ENCODE data around the gene METTL1.
"Not testable (repeated sequence)": the region's sequence is repeated elsewhere in the genome, so short reads cannot be mapped to it uniquely, and the experiment has no call there.

Gene METTL1

DNA sequence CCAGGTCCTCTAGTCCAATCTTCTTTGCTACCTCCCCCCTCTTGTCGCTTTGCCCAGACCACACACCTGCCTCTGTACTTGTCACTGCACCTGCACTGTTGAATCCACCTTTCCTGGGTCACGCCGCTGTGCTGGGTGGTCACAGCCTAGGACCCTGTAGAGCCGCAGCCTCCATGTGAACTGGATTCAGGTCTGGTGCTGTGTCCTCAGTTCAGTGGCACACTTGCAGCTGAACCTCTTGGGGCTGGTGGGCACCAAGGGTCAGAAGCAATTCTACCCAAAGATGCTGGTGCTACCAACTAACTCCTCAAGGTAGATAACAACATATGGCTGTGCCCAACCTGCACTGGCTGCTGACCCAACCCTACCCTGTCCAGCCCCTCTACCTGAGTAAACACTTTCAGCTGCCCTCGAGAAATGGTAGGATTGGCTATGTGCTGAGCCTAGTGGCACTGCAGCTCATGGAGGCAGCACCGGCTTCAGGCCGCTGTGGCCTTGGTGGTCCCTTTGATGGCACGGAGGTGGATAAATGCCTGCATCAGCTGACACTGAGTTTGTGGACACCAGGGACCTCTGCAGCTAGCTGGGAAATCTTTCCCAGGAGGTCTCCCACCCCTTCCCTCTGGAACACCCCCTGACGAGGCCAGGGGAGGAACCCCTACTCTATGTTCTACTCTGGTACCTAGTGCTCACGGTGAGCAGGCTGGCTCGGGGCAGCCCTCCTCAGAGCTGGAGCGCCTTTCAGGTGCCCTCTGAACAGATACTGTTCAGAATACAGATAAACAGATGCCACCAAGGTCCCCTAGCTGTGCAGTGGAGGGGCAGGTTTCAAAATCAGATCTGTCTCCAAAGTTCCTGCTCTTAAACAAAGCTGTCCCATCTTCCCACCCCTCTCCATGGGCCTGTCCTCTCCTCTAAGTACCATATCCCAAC is 47.6 kb downstream of the METTL1 start:
- DNase-seq (ENCODE audit: low read depth), result no peak

DNA sequence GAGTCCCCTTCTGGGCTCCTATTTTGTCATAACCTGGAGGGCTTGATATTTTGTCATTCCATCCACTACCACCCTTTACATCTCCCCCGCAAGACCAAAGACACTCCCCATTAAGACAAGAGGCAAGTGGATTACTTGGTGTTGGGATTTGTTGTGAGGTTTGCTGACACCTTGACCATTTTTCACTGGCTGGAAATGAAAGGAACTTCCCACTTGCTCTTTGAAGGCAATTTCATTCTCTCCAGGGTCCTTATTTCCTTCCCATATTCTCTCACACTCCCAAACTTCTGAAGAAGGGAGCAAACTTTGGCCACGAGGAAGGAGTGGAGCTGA is 48.3 kb downstream of the METTL1 start:
- DNase-seq (ENCODE audit: low read depth), result no peak

DNA sequence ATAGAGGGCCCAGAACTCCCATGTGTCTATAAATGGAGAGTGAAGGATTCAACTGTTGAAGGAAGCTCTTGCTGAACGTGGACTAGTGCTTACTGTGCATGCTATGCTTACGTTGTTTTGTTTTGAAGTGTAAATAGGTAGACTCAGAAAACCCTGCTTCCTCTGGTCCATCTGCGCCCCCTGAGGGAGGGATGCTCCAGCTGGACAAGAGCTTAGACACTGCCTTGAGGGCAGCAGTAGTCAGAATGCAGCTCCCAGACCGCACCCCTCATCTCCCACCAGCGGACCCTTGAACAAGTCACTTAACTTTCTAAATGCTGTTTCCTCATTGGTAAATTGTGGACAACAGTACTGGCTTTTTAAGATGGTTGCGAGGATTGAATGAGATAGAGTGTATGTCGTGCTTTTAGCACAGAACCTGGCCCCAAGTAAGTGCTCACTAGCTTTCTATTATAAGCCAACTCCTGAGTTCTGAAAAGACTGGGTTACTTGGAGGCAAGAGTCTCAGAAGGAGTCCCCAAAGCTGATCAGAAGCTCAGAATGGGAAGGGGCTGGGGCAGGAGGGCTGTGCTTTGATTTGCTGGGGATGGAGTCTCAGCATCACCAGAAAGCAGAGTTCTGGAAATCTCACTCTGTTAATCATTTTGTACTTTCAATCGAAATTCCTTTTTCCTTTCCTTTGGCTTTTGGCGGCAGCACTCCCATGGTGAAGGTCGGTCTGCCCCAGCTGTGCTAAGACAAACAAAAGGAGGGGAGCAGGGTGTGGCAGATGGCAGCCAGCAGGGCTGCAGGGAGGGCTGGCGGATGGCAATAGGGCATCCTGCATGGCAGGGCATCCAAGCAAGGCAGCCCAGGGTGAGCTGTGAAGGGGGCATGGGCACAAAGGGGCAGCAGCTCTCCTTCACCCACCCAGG is 48.9 kb downstream of the METTL1 start:
- no peak for DNase-seq (ENCODE audit: low read depth)

DNA sequence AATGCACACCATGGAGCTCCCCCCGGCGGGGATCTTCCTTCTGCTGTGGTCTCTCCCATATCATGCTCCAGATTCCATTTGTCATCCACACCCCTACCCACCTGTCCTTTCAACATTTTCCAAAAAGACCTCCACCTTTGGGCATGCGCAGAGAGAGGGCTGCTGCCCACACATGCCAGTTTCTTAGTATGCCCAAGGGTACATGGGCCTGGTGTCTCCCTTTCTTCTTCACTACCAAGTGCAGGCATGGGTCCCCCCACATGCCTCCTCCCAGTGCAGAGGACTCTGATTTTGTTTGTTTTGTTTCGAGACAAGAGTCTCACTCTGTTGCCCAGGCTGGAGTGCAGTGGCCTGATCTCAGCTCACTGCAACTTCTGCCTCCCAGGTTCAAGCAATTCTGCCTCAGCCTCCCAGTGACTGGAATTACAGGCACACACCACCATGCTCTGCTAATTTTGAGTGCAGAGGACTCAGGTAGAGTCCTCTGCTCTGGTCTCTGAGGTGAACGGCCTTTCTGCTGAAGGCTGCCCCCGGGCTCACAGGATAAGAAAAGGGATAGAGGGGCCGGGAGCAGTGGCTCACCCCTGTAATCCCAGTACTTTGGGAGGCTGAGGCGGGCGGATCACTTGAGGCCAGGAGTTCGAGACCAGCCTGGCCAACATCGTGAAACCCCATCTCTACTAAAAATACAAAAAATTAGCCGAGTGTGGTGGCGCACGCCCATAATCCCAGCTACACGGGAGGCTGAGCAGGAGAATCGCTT is 49.9 kb downstream of the METTL1 start:
- not testable (repeated sequence) for DNase-seq (ENCODE audit: low read depth)

DNA sequence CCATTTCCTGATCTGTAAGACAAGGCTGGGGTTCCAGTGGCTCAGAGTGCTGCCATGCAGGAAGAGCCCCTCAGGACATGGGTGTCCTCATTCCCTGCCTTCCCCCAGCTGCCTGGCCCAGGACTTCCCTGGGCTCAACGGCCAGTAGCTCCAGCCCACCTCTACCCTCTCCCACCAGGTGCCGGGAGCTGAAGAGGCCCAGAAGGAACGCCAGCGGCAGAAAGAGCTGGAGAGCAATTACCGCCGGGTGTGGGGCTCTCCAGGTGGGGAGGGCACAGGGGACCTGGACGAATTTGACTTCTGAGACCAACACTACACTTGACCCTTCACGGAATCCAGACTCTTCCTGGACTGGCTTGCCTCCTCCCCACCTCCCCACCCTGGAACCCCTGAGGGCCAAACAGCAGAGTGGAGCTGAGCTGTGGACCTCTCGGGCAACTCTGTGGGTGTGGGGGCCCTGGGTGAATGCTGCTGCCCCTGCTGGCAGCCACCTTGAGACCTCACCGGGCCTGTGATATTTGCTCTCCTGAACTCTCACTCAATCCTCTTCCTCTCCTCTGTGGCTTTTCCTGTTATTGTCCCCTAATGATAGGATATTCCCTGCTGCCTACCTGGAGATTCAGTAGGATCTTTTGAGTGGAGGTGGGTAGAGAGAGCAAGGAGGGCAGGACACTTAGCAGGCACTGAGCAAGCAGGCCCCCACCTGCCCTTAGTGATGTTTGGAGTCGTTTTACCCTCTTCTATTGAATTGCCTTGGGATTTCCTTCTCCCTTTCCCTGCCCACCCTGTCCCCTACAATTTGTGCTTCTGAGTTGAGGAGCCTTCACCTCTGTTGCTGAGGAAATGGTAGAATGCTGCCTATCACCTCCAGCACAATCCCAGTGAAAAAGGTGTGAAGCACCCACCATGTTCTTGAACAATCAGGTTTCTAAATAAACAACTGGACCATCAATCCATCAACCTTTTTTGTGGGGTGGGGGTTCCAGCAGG is 51.0 kb downstream of the METTL1 start:
- no peak for DNase-seq (ENCODE audit: low read depth)

DNA sequence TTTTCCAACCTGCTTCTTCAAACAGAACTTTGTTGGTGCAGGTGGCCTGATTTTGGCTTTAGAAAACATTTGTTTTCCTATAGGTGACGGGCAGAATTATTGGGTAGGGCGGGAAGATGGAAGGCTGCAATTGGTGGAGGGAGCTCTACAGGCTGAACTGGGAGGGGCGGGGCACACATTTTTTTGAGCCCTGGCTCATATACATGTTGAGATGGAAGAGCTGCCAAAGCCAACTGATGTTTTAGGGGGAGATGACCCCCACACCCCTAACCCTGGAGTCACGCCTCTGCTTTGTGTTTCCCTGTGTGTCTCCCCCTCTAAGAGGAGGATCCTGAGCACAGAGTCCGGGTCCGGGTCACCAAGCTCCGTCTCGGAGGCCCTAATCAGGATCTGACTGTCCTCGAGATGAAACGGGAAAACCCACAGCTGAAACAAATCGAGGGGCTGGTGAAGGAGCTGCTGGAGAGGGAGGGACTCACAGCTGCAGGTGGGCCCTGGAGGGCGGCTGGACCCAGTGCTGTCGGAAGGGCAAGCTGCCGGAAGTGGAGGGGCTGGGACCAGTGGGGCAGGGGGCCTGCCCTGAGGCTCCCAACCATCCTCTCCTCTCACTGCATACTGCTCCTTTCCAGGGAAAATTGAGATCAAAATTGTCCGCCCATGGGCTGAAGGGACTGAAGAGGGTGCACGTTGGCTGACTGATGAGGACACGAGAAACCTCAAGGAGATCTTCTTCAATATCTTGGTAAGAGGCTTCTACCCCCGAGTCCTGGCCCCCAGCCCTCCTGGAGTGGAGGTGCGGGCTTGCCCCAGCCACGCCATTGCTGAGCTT is 51.9 kb downstream of the METTL1 start:
- no peak for DNase-seq (ENCODE audit: low read depth)

DNA sequence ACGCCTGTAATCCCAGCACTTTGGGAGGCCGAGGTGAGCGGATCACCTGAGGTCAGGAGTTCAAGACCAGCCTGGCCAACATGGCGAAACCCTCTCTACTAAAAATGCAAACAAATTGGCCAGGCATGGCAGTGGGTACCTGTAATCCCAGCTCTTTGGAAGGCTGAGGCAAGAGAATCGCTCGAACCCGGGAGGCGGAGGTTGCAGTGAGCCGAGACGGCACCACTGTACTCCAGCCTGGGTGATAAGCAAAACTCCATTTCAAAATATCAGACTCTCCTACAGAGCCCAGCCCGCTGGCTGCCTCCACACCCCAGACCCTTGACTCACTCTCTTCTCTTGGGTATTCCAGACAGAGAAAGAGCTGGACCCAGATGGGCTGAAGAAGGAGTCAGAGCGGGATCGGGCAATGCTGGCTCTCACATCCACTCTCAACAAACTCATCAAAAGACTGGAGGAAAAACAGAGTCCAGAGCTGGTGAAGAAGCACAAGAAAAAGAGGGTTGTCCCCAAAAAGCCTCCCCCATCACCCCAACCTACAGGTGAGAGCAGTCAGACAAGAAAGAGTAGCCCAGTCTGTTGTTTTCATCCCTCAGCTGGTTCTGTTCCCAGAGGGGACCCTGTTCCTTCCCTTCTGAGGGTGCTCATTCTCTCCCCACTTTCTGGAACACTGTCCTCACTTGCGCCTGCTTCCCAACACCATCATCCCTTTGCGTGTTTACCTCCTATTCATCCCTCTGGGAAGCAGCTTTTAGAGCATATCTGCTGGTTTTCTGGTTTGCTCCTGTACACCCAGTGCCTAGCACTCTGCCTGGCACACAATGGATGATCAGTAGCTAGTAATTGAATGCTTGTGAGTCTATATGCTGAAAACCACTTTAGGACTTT is 53.0 kb downstream of the METTL1 start:
- DNase-seq (ENCODE audit: low read depth), result no peak

Data from ELR (cell line).